DOHH2 (cell line): ENCODE measurements around the gene ADRA2B.
A peak's percentile ranks its signal among the peaks of the same experiment; 100 is the strongest.

ENCODE experiments used
- H3F3A ChIP-seq: fragments of 200-600 bp; sonication (generic), shearing (Covaris generic); 2 replicates; pipeline ENCODE4 v1.6.0; 2016; ENCODE audit warnings: antibody characterized with exemption, mild to moderate bottlenecking; ENCODE audit not compliant: control insufficient read depth, insufficient read depth
- H3K27ac ChIP-seq: fragments of 200-600 bp; sonication (generic); 2 replicates; pipeline ENCODE4 v1.5.1; 2014; ENCODE audit warnings: low read depth, mild to moderate bottlenecking, low read length, moderate library complexity
- H3K27me3 ChIP-seq: fragments of 200-600 bp; sonication (generic); 2 replicates; pipeline ENCODE4 v1.6.1; 2014; ENCODE audit warnings: mild to moderate bottlenecking, low read length, mixed read lengths; ENCODE audit not compliant: control insufficient read depth
- H3K36me3 ChIP-seq: fragments of 200-600 bp; sonication (generic); 2 replicates; pipeline ENCODE4 v1.6.1; 2014; ENCODE audit warnings: mild to moderate bottlenecking, low read length, moderate library complexity, mixed read lengths; ENCODE audit not compliant: control insufficient read depth
- H3K4me1 ChIP-seq: fragments of 200-600 bp; sonication (generic); 2 replicates; pipeline ENCODE4 v1.6.1; 2014; ENCODE audit warnings: mild to moderate bottlenecking, low read length, mixed read lengths; ENCODE audit not compliant: control insufficient read depth
- H3K4me2 ChIP-seq: fragments of 200-600 bp; sonication (generic); 2 replicates; pipeline ENCODE4 v1.6.0; 2014; ENCODE audit warnings: mild to moderate bottlenecking, low read length, moderate library complexity
- H3K4me3 ChIP-seq: fragments of 200-600 bp; sonication (generic); 2 replicates; pipeline ENCODE4 v1.5.1; 2014; ENCODE audit warnings: mild to moderate bottlenecking, low read length, mixed read lengths
- H3K79me2 ChIP-seq: fragments of 200-600 bp; sonication (generic); 2 replicates; pipeline ENCODE4 v1.6.1; 2014; ENCODE audit warnings: mild to moderate bottlenecking, low read length, mixed read lengths; ENCODE audit not compliant: control insufficient read depth
- H3K9me2 ChIP-seq: fragments of 200-600 bp; sonication (generic); replicated peaks from 2 replicates; pipeline ENCODE4 v1.6.1; 2014; ENCODE audit warnings: mild to moderate bottlenecking, low read length, mixed read lengths; ENCODE audit not compliant: control insufficient read depth
- H3K9me3 ChIP-seq: fragments of 200-600 bp; sonication (generic); 2 replicates; pipeline ENCODE4 v1.6.1; 2014; ENCODE audit warnings: antibody characterized with exemption, low read length, mixed read lengths; ENCODE audit not compliant: control insufficient read depth, insufficient read depth
- H4K20me1 ChIP-seq: fragments of 200-600 bp; sonication (generic); 2 replicates; pipeline ENCODE4 v1.6.0; 2014; ENCODE audit warnings: low read depth, mild to moderate bottlenecking, antibody characterized with exemption, low read length, moderate library complexity; ENCODE audit not compliant: control insufficient read depth, insufficient read depth
- EZH2phosphoT487 ChIP-seq: fragments of 200-600 bp; sonication (generic); IDR thresholded peaks from 2 replicates; pipeline ENCODE4 v1.6.1; 2017; ENCODE audit warnings: borderline replicate concordance, mild to moderate bottlenecking, antibody characterized with exemption, low read length, moderate library complexity, mixed read lengths
- TF ChIP-seq, protein P1 (sequence below): fragments of 200-600 bp; sonication (generic); IDR thresholded peaks from one replicate; pipeline ENCODE4 v1.5.1; 2014; ENCODE audit warnings: antibody characterized with exemption, mild to moderate bottlenecking, low read depth, low read length; ENCODE audit not compliant: poor library complexity, severe bottlenecking

The ADRA2B gene

DNA sequence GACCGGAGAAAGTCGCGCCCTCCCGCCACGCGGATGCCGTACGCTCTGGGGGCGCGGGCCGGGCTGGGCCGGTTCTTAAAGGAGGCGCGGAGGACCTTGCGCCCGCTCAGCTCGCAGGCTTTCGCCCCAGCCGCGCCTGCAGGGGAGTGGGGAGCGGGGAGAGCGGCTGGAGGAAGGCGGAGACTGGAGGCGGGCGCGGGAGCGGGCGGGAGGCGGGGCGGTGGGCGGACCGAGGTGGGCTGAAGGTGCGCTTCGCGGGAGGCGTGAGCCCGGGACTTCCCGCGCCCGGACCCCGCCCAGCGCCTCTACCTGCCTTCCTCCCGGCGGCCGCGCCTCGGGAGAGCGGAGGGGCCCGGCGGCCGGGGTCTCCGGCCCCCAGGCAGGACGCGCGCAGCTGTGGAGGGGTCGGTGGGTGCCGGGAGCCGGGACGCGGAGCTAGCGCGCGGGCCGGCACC lies at the start of gene ADRA2B:
Gene ADRA2B (minus strand): TSS at position 148 of the 455 bp plus-strand sequence. CDS start 422 bp downstream, outside the sequence.
- peaks cover 25% of the 10 kb centered on the region for H3K4me1 ChIP-seq
- TF ChIP-seq, protein P1, sequence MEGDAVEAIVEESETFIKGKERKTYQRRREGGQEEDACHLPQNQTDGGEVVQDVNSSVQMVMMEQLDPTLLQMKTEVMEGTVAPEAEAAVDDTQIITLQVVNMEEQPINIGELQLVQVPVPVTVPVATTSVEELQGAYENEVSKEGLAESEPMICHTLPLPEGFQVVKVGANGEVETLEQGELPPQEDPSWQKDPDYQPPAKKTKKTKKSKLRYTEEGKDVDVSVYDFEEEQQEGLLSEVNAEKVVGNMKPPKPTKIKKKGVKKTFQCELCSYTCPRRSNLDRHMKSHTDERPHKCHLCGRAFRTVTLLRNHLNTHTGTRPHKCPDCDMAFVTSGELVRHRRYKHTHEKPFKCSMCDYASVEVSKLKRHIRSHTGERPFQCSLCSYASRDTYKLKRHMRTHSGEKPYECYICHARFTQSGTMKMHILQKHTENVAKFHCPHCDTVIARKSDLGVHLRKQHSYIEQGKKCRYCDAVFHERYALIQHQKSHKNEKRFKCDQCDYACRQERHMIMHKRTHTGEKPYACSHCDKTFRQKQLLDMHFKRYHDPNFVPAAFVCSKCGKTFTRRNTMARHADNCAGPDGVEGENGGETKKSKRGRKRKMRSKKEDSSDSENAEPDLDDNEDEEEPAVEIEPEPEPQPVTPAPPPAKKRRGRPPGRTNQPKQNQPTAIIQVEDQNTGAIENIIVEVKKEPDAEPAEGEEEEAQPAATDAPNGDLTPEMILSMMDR, result no peak
- TF ChIP-seq EZH2phosphoT487, result no peak
- no peaks in the 10 kb centered on the region for H3K36me3 ChIP-seq
- peak within 1 kb of the TSS; percentile 70 for H3K4me3 ChIP-seq
- no peaks in the 10 kb centered on the region for H3K9me2 ChIP-seq
- no peaks in the 10 kb centered on the region for H3K79me2 ChIP-seq
- H4K20me1 ChIP-seq, result no peaks in the 10 kb centered on the region
- H3K27ac ChIP-seq, result no peak within 1 kb of the TSS
- no peaks in the 10 kb centered on the region for H3K9me3 ChIP-seq
- peaks cover 26% of the 10 kb centered on the region for H3K27me3 ChIP-seq
- H3K4me2 ChIP-seq, result peak within 1 kb of the TSS; percentile 70
- no peaks in the 10 kb centered on the region for H3F3A ChIP-seq

DNA sequence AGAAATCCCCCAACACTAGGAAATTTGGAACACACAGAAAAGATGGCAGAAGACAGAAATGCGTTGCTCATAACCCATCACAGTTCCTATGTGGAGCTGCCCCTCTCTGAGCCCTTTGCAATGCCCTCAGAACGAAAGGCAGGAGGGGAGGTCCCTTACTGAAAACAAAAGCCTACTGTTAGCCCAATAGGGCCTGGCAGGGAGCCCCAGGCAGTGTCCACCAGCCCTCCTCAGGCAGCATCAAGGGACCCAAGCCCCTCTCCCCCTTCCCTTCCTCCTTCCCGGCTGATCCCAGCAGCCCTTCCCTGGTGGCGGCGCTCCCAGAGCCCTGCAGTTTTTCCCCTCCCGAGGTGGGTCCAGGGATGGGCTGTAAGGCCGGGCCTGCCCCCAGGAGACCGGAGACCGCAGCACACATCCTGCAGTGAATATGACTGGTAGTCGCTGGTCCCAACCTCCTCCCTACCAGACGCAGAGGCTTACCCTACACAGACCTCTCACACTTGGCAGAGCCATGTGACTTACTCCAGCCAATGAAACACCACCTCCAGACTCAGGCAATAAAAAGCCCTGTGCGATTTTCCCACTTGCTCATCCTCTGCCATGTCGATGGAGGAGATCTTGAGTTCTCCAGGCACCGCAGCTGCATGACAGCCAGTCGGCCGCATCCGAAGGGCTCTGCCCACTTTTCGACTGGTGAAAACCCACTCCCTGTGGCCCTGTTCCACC lies 48.3 kb upstream of the ADRA2B start:
- H3K4me3 ChIP-seq, result peak overlapping the region; percentile 63
- no peak for TF ChIP-seq EZH2phosphoT487
- TF ChIP-seq, protein P1, result no peak
- H3K27me3 ChIP-seq, result no peaks in the 10 kb centered on the region
- peaks cover 4% of the 10 kb centered on the region for H3K36me3 ChIP-seq
- peaks cover 67% of the 10 kb centered on the region for H3K4me1 ChIP-seq
- peaks cover 31% of the 10 kb centered on the region for H3F3A ChIP-seq
- peak overlapping the region; percentile 90 for H3K4me2 ChIP-seq
- H3K79me2 ChIP-seq, result no peaks in the 10 kb centered on the region
- no peaks in the 10 kb centered on the region for H3K9me2 ChIP-seq
- no peaks in the 10 kb centered on the region for H4K20me1 ChIP-seq
- H3K9me3 ChIP-seq, result no peaks in the 10 kb centered on the region
- peak overlapping the region; percentile 94 for H3K27ac ChIP-seq

DNA sequence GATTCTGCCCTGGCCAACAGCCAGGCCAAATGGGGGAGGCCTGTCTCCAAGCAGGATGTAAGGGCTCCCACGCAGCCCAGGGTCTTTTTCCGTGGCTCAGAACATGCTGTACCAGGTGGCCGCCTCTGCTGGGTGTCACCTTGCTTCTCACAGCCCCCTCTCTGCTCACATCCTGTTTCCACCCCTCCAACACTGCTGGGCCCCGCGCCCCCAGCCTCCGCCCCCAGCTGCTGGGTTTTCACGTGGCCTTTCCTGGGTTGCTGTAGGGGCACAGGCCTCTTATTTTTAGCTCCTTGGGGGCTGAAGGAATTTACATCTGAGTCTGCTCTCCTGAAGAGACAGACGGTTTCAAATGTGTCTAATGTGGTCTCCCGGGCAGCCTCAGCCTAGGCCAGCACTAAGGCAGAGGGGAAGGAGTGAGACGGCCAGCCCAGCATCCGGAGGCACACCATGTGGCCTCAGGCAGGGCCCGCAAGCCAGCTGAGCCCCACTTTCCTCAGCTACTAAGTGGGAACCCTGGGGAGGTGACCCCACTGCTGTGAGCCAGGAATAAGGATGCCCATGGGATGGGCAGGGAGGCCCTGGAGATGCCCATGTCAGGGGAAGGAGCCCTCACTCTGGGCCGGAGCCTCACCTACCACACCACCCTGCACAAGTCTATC lies 47.5 kb upstream of the ADRA2B start:
- no peaks in the 10 kb centered on the region for H3K79me2 ChIP-seq
- H3F3A ChIP-seq, result peaks cover 31% of the 10 kb centered on the region
- H3K27ac ChIP-seq, result peak overlapping the region; percentile 94
- H3K36me3 ChIP-seq, result peaks cover 4% of the 10 kb centered on the region
- H4K20me1 ChIP-seq, result no peaks in the 10 kb centered on the region
- H3K9me2 ChIP-seq, result no peaks in the 10 kb centered on the region
- H3K4me2 ChIP-seq, result peak overlapping the region; percentile 90
- peaks cover 68% of the 10 kb centered on the region for H3K4me1 ChIP-seq
- TF ChIP-seq EZH2phosphoT487, result no peak
- TF ChIP-seq, protein P1, result no peak
- no peaks in the 10 kb centered on the region for H3K9me3 ChIP-seq
- H3K4me3 ChIP-seq, result peak overlapping the region; percentile 63
- no peaks in the 10 kb centered on the region for H3K27me3 ChIP-seq
